Stomach (tissue), 9 donors: ENCODE measurements around the gene COBL. TPM values are rescaled to one million over a fixed set of nuclear protein-coding genes. Genes with fewer than 3 reads are reported as not detected.

Source experiments
- DNase-seq, 2 donors: peaks; one replicate each; pipeline versions ENCODE4 v3.0.0 to v3.0.0-alpha.2; 2013 to 2019
- H3K27ac ChIP-seq, 5 donors: fragments of 200-600 bp in 4 of 5; sonication (generic) in 4 of 5; one replicate each; pipeline ENCODE4 v1.5.1; 2013 to 2019; ENCODE audit warnings: mild to moderate bottlenecking in 1 of 5, moderate library complexity in 1 of 5
- H3K27me3 ChIP-seq, 3 donors: fragments of 200-600 bp; sonication (generic); one replicate each; pipeline ENCODE4 v1.5.1; 2017 to 2019; ENCODE audit warnings: mixed run types in 1 of 3
- H3K36me3 ChIP-seq, 4 donors: fragments of 200-600 bp; sonication (generic); 1 replicate in 3 of 4; 2 replicates in 1 of 4; pipeline ENCODE4 v1.5.1; 2016 to 2019
- H3K4me1 ChIP-seq, 4 donors: fragments of 200-600 bp; sonication (generic); one replicate each; pipeline ENCODE4 v1.5.1; 2016 to 2019
- H3K4me3 ChIP-seq, 4 donors: fragments of 200-600 bp; sonication (generic) in 3 of 4; one replicate each; pipeline ENCODE4 v1.5.1; 2016 to 2019; ENCODE audit warnings: mild to moderate bottlenecking in 1 of 4
- H3K9me3 ChIP-seq, 4 donors: fragments of 200-600 bp; sonication (generic); one replicate each; pipeline ENCODE4 v1.5.1; 2016 to 2019
- EP300 ChIP-seq: sonication (generic); formaldehyde crosslinking; IDR thresholded peaks from one replicate; pipeline ENCODE4 v1.6.1; 2017; ENCODE audit warnings: antibody characterized with exemption
- POLR2A ChIP-seq, 4 donors: fragments of 450-650 bp; IDR thresholded peaks; one replicate each; pipeline ENCODE4 v1.6.1; 2016; ENCODE audit warnings: antibody characterized with exemption in 4 of 4, control low read depth in 2 of 4, mild to moderate bottlenecking in 1 of 4, moderate library complexity in 1 of 4
- POLR2AphosphoS5 ChIP-seq, 3 donors: sonication (generic); formaldehyde crosslinking; IDR thresholded peaks; one replicate each; pipeline ENCODE4 v1.6.1; 2016; ENCODE audit warnings: antibody characterized with exemption in 3 of 3
- WGBS, 5 donors: extraction: QIAGEN DNeasy Blood & Tissue Kit in 3 of 5; methylation state at CpG; one replicate each; pipeline versions ENCODE4 v1.1.5 to v1.1.7; 2013 to 2018; 5-methylcytosine and 5-hydroxymethylcytosine counted together
- intact Hi-C: fragments of 100-400 bp; cut with DNase I; formaldehyde crosslinking; loops from one replicate; pipeline ENCODE4 v1.15.1; 2023; ENCODE audit warnings: low total_unique reads
- polyA plus RNA-seq, 3 donors: library from polyadenylated mRNA; stranded (reverse); fragments of 200-250 nt; gene quantifications; one replicate each; pipeline ENCODE4 v1.2.3, GENCODE V29; 2013
- total RNA-seq, 5 donors: library from RNA; depleted of rRNA; stranded (reverse); fragments of >200 nt; gene quantifications; one replicate each; pipeline versions ENCODE4 v1.1.0 to v1.2.3, GENCODE V29; 2014 to 2016
- TF ChIP-seq, protein P1 (sequence below), 7 experiments: fragments of 450-650 bp in 4 of 7; fragments of 200-600 bp in 3 of 7; sonication (generic) in 3 of 7; IDR thresholded peaks; one replicate each; pipeline ENCODE4 v1.5.1; 2016 to 2019; ENCODE audit warnings: antibody characterized with exemption in 7 of 7, control low read depth in 2 of 7, mild to moderate bottlenecking in 1 of 7
- donor health status: healthy with polysubstance abuse.
- donor health status: Bipolar disorder and iron deficiency.
- donor health status: healthy.

The COBL gene
- total and polyA plus RNA-seq, 8 donors = 4.9 to 79.9 (median 16.0) TPM

DNA sequence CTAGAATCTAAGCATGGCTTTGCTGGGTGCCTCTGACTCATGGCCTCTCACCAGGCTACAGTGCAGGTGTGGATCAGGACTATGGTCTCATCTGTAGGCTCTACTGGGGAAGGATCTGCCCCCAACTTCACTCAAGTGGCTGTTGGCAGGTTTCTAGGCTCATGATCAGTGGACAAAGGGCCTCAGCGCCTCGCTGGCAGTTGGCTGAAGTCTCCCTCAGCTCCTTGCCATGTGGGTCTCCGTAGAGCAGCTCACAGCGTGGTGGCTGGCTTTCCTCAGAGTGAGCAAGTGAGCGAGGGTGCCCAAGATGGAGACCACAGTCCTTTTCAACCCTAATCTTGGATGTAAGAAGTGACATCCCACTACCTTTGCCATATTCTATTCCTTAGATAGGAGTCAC, 238.0 kb downstream of the COBL start:
- Histone ChIP-seq H3K27ac (no peak overlapping the region), H3K4me1 (no peaks in the 10 kb centered on the region), H3K36me3 (peaks cover 0 to 29% (median 16%) of the 10 kb centered on the region in 4 donors), H3K9me3 (no peaks in the 10 kb centered on the region), H3K27me3 (no peaks in the 10 kb centered on the region), H3K4me3 (no peak overlapping the region)
- intact Hi-C loops = no loop called here
- DNase-seq = no peak
- TF ChIP-seq EP300 = no peak
- TF ChIP-seq, protein P1, sequence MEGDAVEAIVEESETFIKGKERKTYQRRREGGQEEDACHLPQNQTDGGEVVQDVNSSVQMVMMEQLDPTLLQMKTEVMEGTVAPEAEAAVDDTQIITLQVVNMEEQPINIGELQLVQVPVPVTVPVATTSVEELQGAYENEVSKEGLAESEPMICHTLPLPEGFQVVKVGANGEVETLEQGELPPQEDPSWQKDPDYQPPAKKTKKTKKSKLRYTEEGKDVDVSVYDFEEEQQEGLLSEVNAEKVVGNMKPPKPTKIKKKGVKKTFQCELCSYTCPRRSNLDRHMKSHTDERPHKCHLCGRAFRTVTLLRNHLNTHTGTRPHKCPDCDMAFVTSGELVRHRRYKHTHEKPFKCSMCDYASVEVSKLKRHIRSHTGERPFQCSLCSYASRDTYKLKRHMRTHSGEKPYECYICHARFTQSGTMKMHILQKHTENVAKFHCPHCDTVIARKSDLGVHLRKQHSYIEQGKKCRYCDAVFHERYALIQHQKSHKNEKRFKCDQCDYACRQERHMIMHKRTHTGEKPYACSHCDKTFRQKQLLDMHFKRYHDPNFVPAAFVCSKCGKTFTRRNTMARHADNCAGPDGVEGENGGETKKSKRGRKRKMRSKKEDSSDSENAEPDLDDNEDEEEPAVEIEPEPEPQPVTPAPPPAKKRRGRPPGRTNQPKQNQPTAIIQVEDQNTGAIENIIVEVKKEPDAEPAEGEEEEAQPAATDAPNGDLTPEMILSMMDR (IDR thresholded peaks at IDR 0.05) = no peak
- TF ChIP-seq POLR2A (IDR thresholded peaks at IDR 0.05) = no peak
- TF ChIP-seq POLR2AphosphoS5 (IDR thresholded peaks at IDR 0.05) = no peak
- 93 to 99% (median 97%) methylated on average over 5 of the region's 5 CpGs for WGBS, 5 donors

DNA sequence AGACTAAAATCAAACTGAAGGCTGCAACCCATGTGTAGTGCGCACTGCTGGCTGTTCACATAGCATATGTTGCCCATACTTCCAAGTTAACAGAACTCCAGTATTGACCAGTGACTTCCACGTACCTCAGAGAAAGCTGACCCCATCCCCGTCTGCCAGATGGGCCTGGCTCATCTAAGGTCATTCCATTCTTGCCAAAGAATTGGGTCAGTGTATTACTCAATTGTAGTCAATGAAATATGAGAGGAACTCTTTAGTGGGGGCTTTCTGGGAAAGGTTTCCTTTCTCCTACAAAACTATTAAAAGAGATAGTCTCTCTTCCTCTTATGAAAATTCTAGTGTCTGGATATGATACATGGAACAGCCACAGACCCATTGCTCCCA, 238.6 kb downstream of the COBL start:
- TF ChIP-seq, protein P1 (IDR thresholded peaks at IDR 0.05) = no peak
- no peak for TF ChIP-seq POLR2A (IDR thresholded peaks at IDR 0.05)
- DNase-seq = no peak
- Histone ChIP-seq H3K4me1 (no peaks in the 10 kb centered on the region), H3K4me3 (no peak overlapping the region), H3K27ac (no peak overlapping the region), H3K36me3 (peaks cover 0 to 24% (median 14%) of the 10 kb centered on the region in 4 donors), H3K27me3 (no peaks in the 10 kb centered on the region), H3K9me3 (no peaks in the 10 kb centered on the region)
- intact Hi-C loops = no loop called here
- WGBS, 5 donors = 72 to 95% (median 94%) methylated on average over 3 of the region's 3 CpGs

DNA sequence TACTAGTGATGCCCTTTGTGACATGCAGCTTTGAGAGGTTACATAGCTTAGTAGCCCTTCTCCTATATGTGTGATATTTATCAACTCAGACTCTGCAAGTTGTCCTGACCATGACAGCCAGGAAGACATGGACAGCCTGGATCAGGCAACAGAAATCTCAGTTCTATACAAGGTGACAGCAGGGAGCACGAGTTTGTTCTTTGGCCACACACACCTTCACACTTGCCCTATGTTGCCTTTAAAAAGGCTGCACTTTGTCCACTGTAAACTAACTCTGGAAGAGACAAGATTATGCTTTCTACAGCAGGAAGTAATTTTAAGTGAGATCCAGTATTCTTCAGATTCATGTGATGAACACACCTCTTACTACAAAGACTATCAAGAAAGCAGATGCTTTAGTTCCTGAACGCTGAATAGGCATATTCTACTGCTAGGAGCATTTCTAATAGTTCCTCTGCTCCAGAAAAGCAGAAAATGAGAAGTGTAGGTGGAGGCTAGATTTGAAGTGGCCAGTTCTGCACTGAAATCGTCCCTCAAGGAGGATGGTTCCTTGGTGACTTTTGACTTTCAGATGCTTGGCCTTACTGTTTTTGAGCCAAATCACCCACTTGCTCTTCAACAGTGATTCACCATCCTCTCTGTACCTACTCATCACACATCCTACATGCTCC, 239.2 kb downstream of the COBL start:
- H3K36me3 ChIP-seq = peaks cover 0 to 19% (median 11%) of the 10 kb centered on the region in 4 donors
- no peaks in the 10 kb centered on the region for H3K9me3 ChIP-seq
- 70 to 94% (median 86%) methylated on average over 3 of the region's 3 CpGs for WGBS, 5 donors
- H3K27ac ChIP-seq = no peak overlapping the region
- H3K27me3 ChIP-seq = no peaks in the 10 kb centered on the region
- intact Hi-C loops = no loop called here
- TF ChIP-seq POLR2AphosphoS5 (IDR thresholded peaks at IDR 0.05) = no peak
- TF ChIP-seq, protein P1 (IDR thresholded peaks at IDR 0.05) = no peak
- TF ChIP-seq EP300 = no peak
- no peak for TF ChIP-seq POLR2A (IDR thresholded peaks at IDR 0.05)
- no peak overlapping the region for H3K4me3 ChIP-seq
- no peaks in the 10 kb centered on the region for H3K4me1 ChIP-seq
- no peak for DNase-seq

DNA sequence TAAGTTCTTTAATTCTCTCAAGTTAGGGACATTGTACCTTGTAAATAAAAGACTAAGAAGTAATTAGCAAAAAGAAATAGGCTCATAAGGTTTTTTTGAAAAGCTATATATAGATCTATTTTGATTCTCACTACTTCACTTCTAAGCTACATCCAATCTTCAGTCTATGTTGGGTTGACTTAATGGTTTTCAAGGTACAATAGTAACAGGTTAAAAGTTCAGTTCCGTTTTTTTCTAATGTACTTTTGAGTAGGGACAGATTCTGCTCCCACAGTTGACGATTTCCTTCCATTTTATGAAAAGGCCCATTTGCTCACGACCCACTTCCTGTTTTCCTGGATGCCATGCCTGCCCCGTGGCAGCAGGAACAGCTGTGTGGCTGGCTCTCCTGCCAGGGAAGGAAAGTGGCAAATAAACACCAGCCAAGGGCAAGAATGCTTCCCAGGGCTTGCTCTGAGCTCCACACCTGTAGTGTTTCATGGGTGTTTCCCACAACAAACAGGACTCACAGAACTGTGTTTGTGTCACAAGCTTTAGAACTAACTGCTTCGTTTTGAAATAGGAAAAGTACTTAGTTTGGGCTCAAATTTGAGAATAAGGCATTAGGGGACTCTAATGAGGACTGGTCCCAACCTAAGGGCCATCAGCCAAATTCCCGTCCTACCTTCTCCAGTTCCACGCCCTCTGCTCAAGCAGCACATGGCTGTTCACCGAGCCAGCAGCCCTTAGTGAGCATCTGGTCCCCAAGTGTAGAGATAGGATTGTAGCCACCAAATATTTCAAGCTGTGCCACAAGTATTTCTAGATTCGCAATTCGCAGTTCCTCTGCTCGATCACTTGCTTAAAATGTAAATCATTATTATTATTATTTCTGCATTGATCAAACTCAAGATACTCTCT, 240.7 kb downstream of the COBL start:
- no peak overlapping the region for H3K27ac ChIP-seq
- DNase-seq = peak in 1 of 2 donors; percentile 19
- intact Hi-C loops = no loop called here
- H3K4me3 ChIP-seq = no peak overlapping the region
- H3K9me3 ChIP-seq = no peaks in the 10 kb centered on the region
- no peak for TF ChIP-seq POLR2A (IDR thresholded peaks at IDR 0.05)
- no peak for TF ChIP-seq POLR2AphosphoS5 (IDR thresholded peaks at IDR 0.05)
- TF ChIP-seq EP300 = no peak
- TF ChIP-seq, protein P1 (IDR thresholded peaks at IDR 0.05) = no peak
- peaks cover 0 to 14% (median 2%) of the 10 kb centered on the region in 4 donors for H3K36me3 ChIP-seq
- H3K4me1 ChIP-seq = no peaks in the 10 kb centered on the region
- H3K27me3 ChIP-seq = no peaks in the 10 kb centered on the region
- whole genome bisulfite sequencing, 5 donors = 77 to 84% (median 80%) methylated on average over 11 of the region's 11 CpGs
